Fibroblast of lung (primary cell): ENCODE measurements around the gene DGLUCY. TPM values are rescaled to one million over a fixed set of nuclear protein-coding genes. Genes with fewer than 3 reads are reported as not detected.

Source experiments
- DNase-seq, 2 donors: peaks; one replicate each; pipeline versions ENCODE4 v3.0.0 to v3.0.0-alpha.2; 2010; ENCODE audit warnings: low read depth in 2 of 2
- H2AFZ ChIP-seq: 2 replicates; pipeline ENCODE4 v1.5.1; 2012; ENCODE audit warnings: low read length, control low read depth, inconsistent platforms
- H3K27ac ChIP-seq: 2 replicates; pipeline ENCODE4 v1.5.1; 2011; ENCODE audit warnings: low read length, control low read depth; ENCODE audit not compliant: insufficient read depth
- H3K27me3 ChIP-seq: 2 replicates; pipeline ENCODE4 v1.5.1; 2011; ENCODE audit warnings: mild to moderate bottlenecking, low read length; ENCODE audit not compliant: control insufficient read depth, insufficient read depth
- H3K36me3 ChIP-seq: 2 replicates; pipeline ENCODE4 v1.5.1; 2011; ENCODE audit warnings: low read length; ENCODE audit not compliant: control insufficient read depth, insufficient read depth
- H3K4me1 ChIP-seq: 2 replicates; pipeline ENCODE4 v1.5.1; 2011; ENCODE audit warnings: low read length; ENCODE audit not compliant: control insufficient read depth, insufficient read depth; ENCODE audit errors: extremely low read depth
- H3K4me2 ChIP-seq: 2 replicates; pipeline ENCODE4 v1.5.1; 2011; ENCODE audit warnings: low read length, control low read depth; ENCODE audit not compliant: insufficient read depth; ENCODE audit errors: extremely low read depth
- H3K4me3 ChIP-seq, 4 experiments: fragments of 200-600 bp in 1 of 4; sonication (generic) in 1 of 4; replicated peaks in 1 of 4; 2 replicates each; pipeline ENCODE4 v1.5.1; 2011 to 2016; ENCODE audit warnings: low read length in 4 of 4, low read depth in 3 of 4, mild to moderate bottlenecking in 3 of 4, control low read depth in 2 of 4, inconsistent platforms in 1 of 4, mixed read lengths in 1 of 4; ENCODE audit not compliant: insufficient read depth in 1 of 4; ENCODE audit errors: control extremely low read depth in 1 of 4
- H3K79me2 ChIP-seq: 2 replicates; pipeline ENCODE4 v1.5.1; 2012; ENCODE audit warnings: mild to moderate bottlenecking, low read length, inconsistent platforms; ENCODE audit not compliant: control insufficient read depth, insufficient read depth
- H3K9ac ChIP-seq: 2 replicates; pipeline ENCODE4 v1.5.1; 2011; ENCODE audit warnings: mild to moderate bottlenecking, low read length, control low read depth; ENCODE audit not compliant: insufficient read depth
- H3K9me3 ChIP-seq: 2 replicates; pipeline ENCODE4 v1.5.1; 2012; ENCODE audit warnings: low read depth, low read length; ENCODE audit not compliant: control insufficient read depth, insufficient read depth
- H4K20me1 ChIP-seq: 2 replicates; pipeline ENCODE4 v1.5.1; 2011; ENCODE audit warnings: low read length; ENCODE audit not compliant: control insufficient read depth, insufficient read depth; ENCODE audit errors: extremely low read depth
- EZH2 ChIP-seq: IDR thresholded peaks from 2 replicates; pipeline ENCODE4 v1.5.1; 2012; ENCODE audit warnings: low read length, control low read depth, mild to moderate bottlenecking; ENCODE audit errors: missing control alignments
- polyA plus RNA-seq, 2 donors: library from polyadenylated mRNA; depleted of rRNA in 1 of 2; stranded (reverse) in 1 of 2; unstranded in 1 of 2; fragments of >200 nt; gene quantifications; 2 replicates each; pipeline ENCODE4 v1.2.1, GENCODE V29; 2011 to 2012; ENCODE audit warnings: missing spikeins in 1 of 2
- total RNA-seq: library from RNA; depleted of rRNA; stranded (reverse); fragments of >200 nt; gene quantifications from 2 replicates; pipeline ENCODE4 v1.2.1, GENCODE V29; 2014
- TF ChIP-seq, protein P1 (sequence below), 2 donors: IDR thresholded peaks in 1 of 2; conservative IDR thresholded peaks in 1 of 2; 1 replicate in 1 of 2; 2 replicates in 1 of 2; pipeline ENCODE4 v1.5.1; 2011 to 2012; ENCODE audit warnings: low read length in 2 of 2, control low read depth in 1 of 2, inconsistent platforms in 1 of 2, low read depth in 1 of 2, mild to moderate bottlenecking in 1 of 2

The DGLUCY gene
- total and polyA plus RNA-seq, 2 donors (not counting 1 experiment from before 2014, with no cell fraction given): 26.7 to 62.1 TPM

DNA sequence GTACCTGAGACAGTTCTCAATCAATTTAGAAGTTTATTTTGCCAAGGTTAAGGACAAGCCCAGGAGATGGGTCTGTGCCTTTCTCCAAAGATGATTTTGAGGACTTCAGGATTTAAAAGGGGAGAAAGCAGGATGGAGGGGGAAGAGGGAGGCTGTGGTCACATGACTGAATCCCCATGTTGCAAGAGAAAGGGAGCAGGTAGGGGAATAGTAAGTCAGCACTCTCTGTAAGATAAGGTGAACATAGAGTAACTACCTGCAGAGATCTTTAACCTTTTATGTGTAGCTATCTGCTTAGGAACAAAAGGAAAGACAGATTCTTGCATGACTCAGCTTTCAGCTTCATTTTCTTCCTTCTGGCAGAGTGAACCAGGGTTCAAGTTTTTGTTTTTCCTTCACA lies 25.9 kb downstream of the DGLUCY start:
- no peaks in the 10 kb centered on the region for H3K79me2 ChIP-seq
- no peak for DNase-seq
- no peak overlapping the region for H3K27ac ChIP-seq
- no peak overlapping the region for H3K9ac ChIP-seq
- no peaks in the 10 kb centered on the region for H3K36me3 ChIP-seq
- no peak overlapping the region for H2AFZ ChIP-seq
- H3K9me3 ChIP-seq: no peaks in the 10 kb centered on the region
- H3K27me3 ChIP-seq: no peaks in the 10 kb centered on the region
- H3K4me3 ChIP-seq: no peak overlapping the region
- no peaks in the 10 kb centered on the region for H3K4me1 ChIP-seq
- TF ChIP-seq, protein P1, sequence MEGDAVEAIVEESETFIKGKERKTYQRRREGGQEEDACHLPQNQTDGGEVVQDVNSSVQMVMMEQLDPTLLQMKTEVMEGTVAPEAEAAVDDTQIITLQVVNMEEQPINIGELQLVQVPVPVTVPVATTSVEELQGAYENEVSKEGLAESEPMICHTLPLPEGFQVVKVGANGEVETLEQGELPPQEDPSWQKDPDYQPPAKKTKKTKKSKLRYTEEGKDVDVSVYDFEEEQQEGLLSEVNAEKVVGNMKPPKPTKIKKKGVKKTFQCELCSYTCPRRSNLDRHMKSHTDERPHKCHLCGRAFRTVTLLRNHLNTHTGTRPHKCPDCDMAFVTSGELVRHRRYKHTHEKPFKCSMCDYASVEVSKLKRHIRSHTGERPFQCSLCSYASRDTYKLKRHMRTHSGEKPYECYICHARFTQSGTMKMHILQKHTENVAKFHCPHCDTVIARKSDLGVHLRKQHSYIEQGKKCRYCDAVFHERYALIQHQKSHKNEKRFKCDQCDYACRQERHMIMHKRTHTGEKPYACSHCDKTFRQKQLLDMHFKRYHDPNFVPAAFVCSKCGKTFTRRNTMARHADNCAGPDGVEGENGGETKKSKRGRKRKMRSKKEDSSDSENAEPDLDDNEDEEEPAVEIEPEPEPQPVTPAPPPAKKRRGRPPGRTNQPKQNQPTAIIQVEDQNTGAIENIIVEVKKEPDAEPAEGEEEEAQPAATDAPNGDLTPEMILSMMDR (conservative IDR thresholded peaks at IDR 0.05 in 1 of 2, IDR thresholded peaks at IDR 0.05 in 1 of 2; ENCODE audit: low read depth in 1 of 2, low read length in 2 of 2): no peak
- no peak for TF ChIP-seq EZH2
- no peak overlapping the region for H3K4me2 ChIP-seq
- no peaks in the 10 kb centered on the region for H4K20me1 ChIP-seq

GRCh38 chr14:91140672-91141071 lies 26.8 kb downstream of the DGLUCY start:
- no peaks in the 10 kb centered on the region for H3K79me2 ChIP-seq
- no peak overlapping the region for H3K4me2 ChIP-seq
- H2AFZ ChIP-seq: no peak overlapping the region
- peak; percentile 17 to 25 for DNase-seq
- H4K20me1 ChIP-seq: no peaks in the 10 kb centered on the region
- H3K27me3 ChIP-seq: no peaks in the 10 kb centered on the region
- H3K36me3 ChIP-seq: peaks cover 1% of the 10 kb centered on the region
- TF ChIP-seq, protein P1 (conservative IDR thresholded peaks at IDR 0.05 in 1 of 2, IDR thresholded peaks at IDR 0.05 in 1 of 2; ENCODE audit: low read depth in 1 of 2, low read length in 2 of 2): peak; percentile 27 to 42
- no peak for TF ChIP-seq EZH2
- H3K27ac ChIP-seq: no peak overlapping the region
- no peak overlapping the region for H3K9ac ChIP-seq
- no peaks in the 10 kb centered on the region for H3K4me1 ChIP-seq
- no peak overlapping the region for H3K4me3 ChIP-seq
- no peaks in the 10 kb centered on the region for H3K9me3 ChIP-seq

DNA sequence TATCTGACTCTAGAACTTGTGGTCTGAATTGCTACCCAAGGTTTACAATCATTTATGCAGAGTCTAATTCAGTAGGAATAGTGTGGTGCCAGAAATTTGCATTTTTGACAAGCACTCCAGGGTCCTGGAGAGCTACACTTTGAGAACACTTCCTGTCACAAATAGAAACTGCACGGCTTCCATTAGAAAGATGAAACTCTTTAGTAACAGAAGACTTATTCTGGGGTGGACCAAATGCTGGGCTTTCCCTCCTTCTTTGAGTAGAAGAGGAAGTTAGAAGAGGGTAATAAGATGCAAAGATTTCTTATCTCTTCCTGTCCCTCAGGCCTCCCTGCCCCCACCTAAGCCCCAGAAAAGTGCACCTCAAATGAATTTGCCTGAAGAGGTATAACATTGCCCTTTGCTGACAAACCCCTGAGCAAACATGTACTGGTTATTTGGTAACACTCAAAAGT lies 28.4 kb downstream of the DGLUCY start:
- no peak for DNase-seq
- Histone ChIP-seq H3K27me3 (no peaks in the 10 kb centered on the region), H3K9ac (no peak overlapping the region), H4K20me1 (no peaks in the 10 kb centered on the region), H2AFZ (no peak overlapping the region), H3K4me3 (no peak overlapping the region), H3K4me1 (no peaks in the 10 kb centered on the region), H3K79me2 (no peaks in the 10 kb centered on the region), H3K27ac (no peak overlapping the region), H3K9me3 (no peaks in the 10 kb centered on the region), H3K4me2 (no peak overlapping the region), H3K36me3 (peaks cover 1% of the 10 kb centered on the region)
- TF ChIP-seq, protein P1 (conservative IDR thresholded peaks at IDR 0.05 in 1 of 2, IDR thresholded peaks at IDR 0.05 in 1 of 2; ENCODE audit: low read depth in 1 of 2, low read length in 2 of 2): no peak
- no peak for TF ChIP-seq EZH2
